Muscle of leg (tissue), 16 donors: ENCODE results near the gene MICOS13. TPM values are rescaled to one million over a fixed set of nuclear protein-coding genes. Genes with fewer than 3 reads are reported as not detected.

Experiments
- DNase-seq: peaks from one replicate; pipeline ENCODE4 v3.0.0; 2013
- H3K27ac ChIP-seq: one replicate; pipeline ENCODE4 v1.5.1; 2013; ENCODE audit warnings: mild to moderate bottlenecking, low read length, control low read depth
- H3K27me3 ChIP-seq: one replicate; pipeline ENCODE4 v1.6.1; 2013; ENCODE audit warnings: low read length; ENCODE audit not compliant: control insufficient read depth, insufficient read depth
- H3K36me3 ChIP-seq: one replicate; pipeline ENCODE4 v1.6.1; 2013; ENCODE audit warnings: low read length; ENCODE audit not compliant: control insufficient read depth, insufficient read depth
- H3K4me1 ChIP-seq: one replicate; pipeline ENCODE4 v1.6.1; 2013; ENCODE audit warnings: low read length; ENCODE audit not compliant: control insufficient read depth, insufficient read depth
- H3K4me3 ChIP-seq: one replicate; pipeline ENCODE4 v1.5.1; 2013; ENCODE audit warnings: low read length, control low read depth
- H3K9me3 ChIP-seq: replicated peaks from 2 replicates; pipeline ENCODE4 v1.6.1; 2013; ENCODE audit warnings: low read depth, low read length; ENCODE audit not compliant: control insufficient read depth
- WGBS: methylation state at CpG from one replicate; pipeline ENCODE4 v1.1.5; 2013; ENCODE audit warnings: missing lambda C conversion rate; ENCODE audit not compliant: insufficient coverage; 5-methylcytosine and 5-hydroxymethylcytosine counted together
- long read RNA-seq, 11 donors: transcript quantifications; one replicate each; lab custom pipeline, GENCODE V29; 2026
- polyA plus RNA-seq, 8 donors: library from polyadenylated mRNA; unstranded; fragments of 120-200 nt; gene quantifications; one replicate each; pipeline versions ENCODE4 v1.2.1 to v1.2.3, GENCODE V29; 2013; ENCODE audit warnings: inconsistent platforms in 1 of 8, low replicate concordance in 1 of 8; ENCODE audit not compliant: insufficient read length in 8 of 8, insufficient read depth in 1 of 8
- total RNA-seq: library from RNA; stranded (reverse); fragments of 120-200 nt; gene quantifications from one replicate; pipeline ENCODE4 v1.2.4, GENCODE V29; 2013

The MICOS13 gene
- total RNA-seq (122 TPM), polyA plus RNA-seq (100 to 1,000 TPM in 2 of 8 donors, 10 to 100 TPM in 6; 74.4 to 115 (median 90.0) TPM)
- long read RNA-seq, donor 1, transcript C19orf70-201 (4 exons, 896 nt), result major isoform, 44 of 67 reads
- long read RNA-seq, donor 1, partial matches to known transcripts, result 20 of 67 reads
- long read RNA-seq, donor 1, other reads (novel, unspliced or antisense), result 0 of 67 reads
- long read RNA-seq, donor 2, transcript C19orf70-201 (4 exons, 896 nt), result major isoform, 11 of 13 reads
- long read RNA-seq, donor 2, partial matches to known transcripts, result 0 of 13 reads
- long read RNA-seq, donor 2, other reads (novel, unspliced or antisense), result 0 of 13 reads
- long read RNA-seq, donor 3, transcript C19orf70-204 (4 exons, 655 nt), result minor isoform, 5 of 134 reads
- long read RNA-seq, donor 3, transcript C19orf70-201 (4 exons, 896 nt), result major isoform, 99 of 134 reads
- long read RNA-seq, donor 3, partial matches to known transcripts, result 30 of 134 reads
- long read RNA-seq, donor 3, other reads (novel, unspliced or antisense), result 0 of 134 reads
- long read RNA-seq, donor 4, transcript C19orf70-201 (4 exons, 896 nt), result major isoform, 76 of 103 reads
- long read RNA-seq, donor 4, partial matches to known transcripts, result 21 of 103 reads
- long read RNA-seq, donor 4, other reads (novel, unspliced or antisense), result 0 of 103 reads
- long read RNA-seq, donor 5, transcript C19orf70-205 (2 exons, 773 nt), result minor isoform, 7 of 4,660 reads
- long read RNA-seq, donor 5, transcript C19orf70-204 (4 exons, 655 nt), result minor isoform, 9 of 4,660 reads
- long read RNA-seq, donor 5, transcript C19orf70-201 (4 exons, 896 nt), result major isoform, 184 of 4,660 reads
- long read RNA-seq, donor 5, partial matches to known transcripts, result 1,290 of 4,660 reads
- long read RNA-seq, donor 5, other reads (novel, unspliced or antisense), result 3,169 of 4,660 reads
- long read RNA-seq, donor 6, transcript C19orf70-205 (2 exons, 773 nt), result minor isoform, 6 of 309 reads
- long read RNA-seq, donor 6, transcript C19orf70-201 (4 exons, 896 nt), result major isoform, 228 of 309 reads
- long read RNA-seq, donor 6, transcript C19orf70-204 (4 exons, 655 nt), result minor isoform, 12 of 309 reads
- long read RNA-seq, donor 6, partial matches to known transcripts, result 63 of 309 reads
- long read RNA-seq, donor 6, other reads (novel, unspliced or antisense), result 0 of 309 reads
- long read RNA-seq, donor 7, transcript C19orf70-201 (4 exons, 896 nt), result major isoform, 138 of 210 reads
- long read RNA-seq, donor 7, transcript C19orf70-205 (2 exons, 773 nt), result minor isoform, 6 of 210 reads
- long read RNA-seq, donor 7, transcript C19orf70-204 (4 exons, 655 nt), result minor isoform, 5 of 210 reads
- long read RNA-seq, donor 7, partial matches to known transcripts, result 61 of 210 reads
- long read RNA-seq, donor 7, other reads (novel, unspliced or antisense), result 0 of 210 reads
- long read RNA-seq, donor 8, transcript C19orf70-201 (4 exons, 896 nt), result major isoform, 99 of 4,015 reads
- long read RNA-seq, donor 8, partial matches to known transcripts, result 3,841 of 4,015 reads
- long read RNA-seq, donor 8, other reads (novel, unspliced or antisense), result 69 of 4,015 reads
- long read RNA-seq, donor 9, transcript C19orf70-201 (4 exons, 896 nt), result major isoform, 70 of 119 reads
- long read RNA-seq, donor 9, transcript C19orf70-205 (2 exons, 773 nt), result minor isoform, 6 of 119 reads
- long read RNA-seq, donor 9, partial matches to known transcripts, result 41 of 119 reads
- long read RNA-seq, donor 9, other reads (novel, unspliced or antisense), result 0 of 119 reads
- long read RNA-seq, donor 10, transcript C19orf70-204 (4 exons, 655 nt), result minor isoform, 5 of 189 reads
- long read RNA-seq, donor 10, transcript C19orf70-201 (4 exons, 896 nt), result major isoform, 132 of 189 reads
- long read RNA-seq, donor 10, partial matches to known transcripts, result 41 of 189 reads
- long read RNA-seq, donor 10, other reads (novel, unspliced or antisense), result 8 of 189 reads
- long read RNA-seq, donor 11, transcript C19orf70-204 (4 exons, 655 nt), result minor isoform, 6 of 153 reads
- long read RNA-seq, donor 11, transcript C19orf70-201 (4 exons, 896 nt), result major isoform, 95 of 153 reads
- long read RNA-seq, donor 11, partial matches to known transcripts, result 49 of 153 reads
- long read RNA-seq, donor 11, other reads (novel, unspliced or antisense), result 0 of 153 reads

GRCh38 chr19:5680437-5681368 is at the start of gene MICOS13, which contains the start of gene HSD11B1L:
TSS of gene MICOS13 (minus strand) at chr19:5680516. CDS start at chr19:5680486, 30 bp downstream.
TSS of gene HSD11B1L (plus strand) at chr19:5681027. CDS start at chr19:5684833, 3,806 bp downstream.
- Histone ChIP-seq H3K4me3 (peak within 1 kb of the TSS; percentile 88), H3K4me1 (peaks cover 44% of the 10 kb centered on the region)
- under 1% methylated on average over 93 of the region's 94 CpGs for WGBS

GRCh38 chr19:5727453-5728050 is 47.2 kb upstream of the MICOS13 start:
- no peaks in the 10 kb centered on the region for H3K4me1 ChIP-seq
- no peaks in the 10 kb centered on the region for H3K36me3 ChIP-seq
- H3K27ac ChIP-seq, result no peak overlapping the region
- H3K27me3 ChIP-seq, result no peaks in the 10 kb centered on the region
- H3K4me3 ChIP-seq, result no peak overlapping the region
- H3K9me3 ChIP-seq, result no peaks in the 10 kb centered on the region
- WGBS, result 80% methylated on average over 1 of the region's 4 CpGs
- no peak for DNase-seq

More at GRCh38 chr19:5680437-5681368, at the start of gene MICOS13, which contains the start of gene HSD11B1L:
- Histone ChIP-seq H3K27ac (peak within 1 kb of the TSS; percentile 96), H3K9me3 (no peaks in the 10 kb centered on the region), H3K27me3 (no peaks in the 10 kb centered on the region), H3K36me3 (peaks cover 10% of the 10 kb centered on the region)
- peak; percentile 100 for DNase-seq

- no peaks in the 10 kb centered on the region for H3K9me3 ChIP-seq
- no peaks in the 10 kb centered on the region for H3K27me3 ChIP-seq
- peak within 1 kb of the TSS; percentile 77 for H3K4me3 ChIP-seq
- H3K27ac ChIP-seq, result peak within 1 kb of the TSS; percentile 97
- peaks cover 5% of the 10 kb centered on the region for H3K36me3 ChIP-seq
- H3K4me1 ChIP-seq, result peaks cover 21% of the 10 kb centered on the region
- under 1% methylated on average over 87 of the region's 90 CpGs for WGBS
- DNase-seq, result peak; percentile 100
These were observed 39.9 kb upstream of the MICOS13 start, which contains the start of the genes CATSPERD and LONP1 for GRCh38 chr19:5719961-5720790. TSS of gene CATSPERD (plus strand) at chr19:5720637. CDS start at chr19:5720738, 101 bp downstream. TSS of gene LONP1 (minus strand) at chr19:5720146. CDS start at chr19:5720132, 14 bp downstream.

GRCh38 chr19:5719274-5719960 is 39.1 kb upstream of the MICOS13 start:
- no peaks in the 10 kb centered on the region for H3K9me3 ChIP-seq
- WGBS, result under 1% methylated on average over 57 of the region's 58 CpGs
- H3K36me3 ChIP-seq, result peaks cover 5% of the 10 kb centered on the region
- peak overlapping the region; percentile 97 for H3K27ac ChIP-seq
- DNase-seq, result no peak
- no peaks in the 10 kb centered on the region for H3K27me3 ChIP-seq
- H3K4me3 ChIP-seq, result peak overlapping the region; percentile 77
- H3K4me1 ChIP-seq, result peaks cover 21% of the 10 kb centered on the region

- Histone ChIP-seq H3K9me3 (no peaks in the 10 kb centered on the region), H3K27me3 (no peaks in the 10 kb centered on the region), H3K36me3 (peaks cover 10% of the 10 kb centered on the region), H3K4me1 (peaks cover 21% of the 10 kb centered on the region), H3K4me3 (peak overlapping the region; percentile 77), H3K27ac (peak overlapping the region; percentile 97)
- WGBS, result 22% methylated on average over 5 of the region's 11 CpGs
- no peak for DNase-seq
These were observed 38.4 kb upstream of the MICOS13 start for GRCh38 chr19:5718579-5719273.

- 93% methylated on average over 7 of the region's 14 CpGs for WGBS
- no peak for DNase-seq
- no peaks in the 10 kb centered on the region for H3K27me3 ChIP-seq
- H3K9me3 ChIP-seq, result no peaks in the 10 kb centered on the region
- H3K36me3 ChIP-seq, result peaks cover 17% of the 10 kb centered on the region
- no peak overlapping the region for H3K27ac ChIP-seq
- H3K4me1 ChIP-seq, result peaks cover 21% of the 10 kb centered on the region
- no peak overlapping the region for H3K4me3 ChIP-seq
These were observed 37.8 kb upstream of the MICOS13 start for GRCh38 chr19:5718037-5718578.
